GM12891 (cell line): ENCODE results near the gene SPRED1.

Experiments
- POLR2A ChIP-seq: IDR thresholded peaks from 2 replicates; pipeline ENCODE4 v1.6.1; 2011; ENCODE audit warnings: low read depth, low read length, control low read depth
- TAF1 ChIP-seq: IDR thresholded peaks from 2 replicates; pipeline ENCODE4 v1.6.1; 2011; ENCODE audit warnings: low read depth, low read length, control low read depth

- no peak for TF ChIP-seq POLR2A
- TF ChIP-seq TAF1, result no peak
Measured at GRCh38 chr15:38243278-38244055, 9.2 kb upstream of the SPRED1 start.
